GM19395 (cell line): ENCODE data around the gene CRISP2.
"Not testable (repeated sequence)": the region's sequence is repeated elsewhere in the genome, so short reads cannot be mapped to it uniquely, and the experiment has no call there.

Experiments
- ATAC-seq: cut with Tn5 transposase; IDR thresholded peaks from one replicate; pipeline ENCODE4 v1.9.1; 2021; ENCODE audit warnings: mild to moderate bottlenecking, moderate library complexity; ENCODE audit not compliant: unreplicated experiment

The CRISP2 gene, protein sequence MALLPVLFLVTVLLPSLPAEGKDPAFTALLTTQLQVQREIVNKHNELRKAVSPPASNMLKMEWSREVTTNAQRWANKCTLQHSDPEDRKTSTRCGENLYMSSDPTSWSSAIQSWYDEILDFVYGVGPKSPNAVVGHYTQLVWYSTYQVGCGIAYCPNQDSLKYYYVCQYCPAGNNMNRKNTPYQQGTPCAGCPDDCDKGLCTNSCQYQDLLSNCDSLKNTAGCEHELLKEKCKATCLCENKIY

GRCh38 chr6:49713346-49713745 is at the start of gene CRISP2:
TSS of gene CRISP2 (minus strand) at chr6:49713543. CDS start at chr6:49709196, 4,347 bp downstream.
- ATAC-seq, result no peak

- ATAC-seq, result peak; percentile 70
Observed at GRCh38 chr6:49744259-49744658, 30.9 kb upstream of the CRISP2 start, which contains the start of gene CRISP3. TSS of gene CRISP3 (minus strand) at chr6:49744388. CDS start at chr6:49744367, 21 bp downstream.

GRCh38 chr6:49743429-49743828 is 30.1 kb upstream of the CRISP2 start:
- ATAC-seq, result no peak

GRCh38 chr6:49739423-49739822 is 26.1 kb upstream of the CRISP2 start:
- ATAC-seq, result no peak

DNA sequence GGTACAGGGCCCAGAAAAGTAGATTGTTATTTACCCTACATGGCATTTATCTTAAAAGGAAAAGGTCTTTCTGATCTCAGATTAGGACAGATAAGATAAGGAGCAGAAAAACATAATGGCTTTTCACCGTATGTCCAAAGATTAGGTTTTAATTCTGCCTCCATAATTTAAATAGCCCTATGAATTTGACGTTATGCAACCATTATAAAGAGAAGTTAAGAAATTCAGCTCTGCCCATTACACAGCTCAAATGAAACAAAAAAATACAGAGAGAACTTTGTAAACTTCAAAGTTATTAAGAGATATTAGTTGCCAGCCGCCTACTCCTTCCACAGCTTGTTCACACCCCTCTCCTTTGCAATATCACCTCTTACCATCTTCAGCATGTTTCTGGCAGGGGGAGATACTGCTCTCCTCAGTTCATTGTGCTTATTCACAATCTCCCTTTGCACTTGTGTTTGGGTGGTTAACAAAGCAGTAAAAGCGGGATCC is 22.7 kb upstream of the CRISP2 start:
- ATAC-seq, result no peak

DNA sequence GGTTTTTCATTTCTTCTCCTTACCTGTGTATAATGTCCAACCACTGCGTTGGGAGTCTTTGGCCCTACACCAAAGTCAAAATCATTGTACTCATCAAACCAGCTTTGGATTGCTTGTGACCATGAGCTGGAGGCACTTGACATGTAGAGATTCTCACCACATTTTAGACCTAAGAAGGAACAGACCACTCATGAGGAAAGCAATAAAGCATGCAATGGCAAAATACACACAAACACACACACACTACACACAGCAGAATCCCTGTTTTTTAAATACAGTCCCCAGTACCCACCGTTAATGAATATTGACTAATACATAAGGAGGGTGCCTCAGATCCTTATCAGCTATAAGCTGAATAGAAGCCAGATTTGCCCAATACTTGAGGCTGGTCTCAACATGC is 20.3 kb upstream of the CRISP2 start:
- ATAC-seq, result no peak

- ATAC-seq, result no peak
Observed at GRCh38 chr6:49732781-49733180, 19.4 kb upstream of the CRISP2 start.

DNA sequence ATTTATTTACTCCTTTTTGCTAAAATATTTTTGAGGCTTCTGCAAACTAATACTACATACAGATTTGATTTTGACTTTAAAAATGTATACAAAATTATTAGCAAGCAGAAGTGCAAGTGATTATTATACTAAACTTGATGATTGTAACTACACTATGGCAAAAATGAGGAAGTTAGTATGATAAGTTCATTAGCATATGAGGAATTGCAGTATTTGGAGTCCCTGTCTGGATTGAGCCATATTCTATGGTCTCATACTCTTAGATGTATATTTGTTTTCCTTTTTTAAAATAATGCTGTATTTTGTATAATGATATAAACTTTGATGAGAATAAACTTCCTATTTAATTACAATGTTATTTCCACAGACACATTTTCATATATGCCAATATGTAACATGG is 16.9 kb upstream of the CRISP2 start:
- no peak for ATAC-seq

- not testable (repeated sequence) for ATAC-seq
Observed at GRCh38 chr6:49723917-49724316, 10.6 kb upstream of the CRISP2 start.

DNA sequence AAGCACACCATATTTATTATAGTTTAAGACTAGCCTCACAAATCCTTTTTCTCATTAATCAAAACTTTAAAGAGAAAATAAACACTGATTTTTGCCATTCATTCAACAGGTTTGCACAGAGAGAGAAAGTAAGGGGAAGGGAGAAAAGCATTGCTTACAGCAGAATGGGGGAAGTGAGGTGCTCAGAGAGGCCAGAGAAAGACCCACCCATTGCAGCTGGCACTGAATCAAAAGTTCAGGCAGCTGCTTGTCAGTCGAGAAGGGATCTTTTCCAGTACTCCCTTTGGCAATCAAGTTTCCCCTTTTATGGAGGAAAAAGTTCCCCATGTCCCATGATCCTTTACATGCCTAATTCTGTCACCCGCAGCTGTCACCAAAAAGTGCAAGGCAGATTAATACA is 8.0 kb upstream of the CRISP2 start:
- no peak for ATAC-seq

- no peak for ATAC-seq
Observed at GRCh38 chr6:49720372-49720771, 7.0 kb upstream of the CRISP2 start.

DNA sequence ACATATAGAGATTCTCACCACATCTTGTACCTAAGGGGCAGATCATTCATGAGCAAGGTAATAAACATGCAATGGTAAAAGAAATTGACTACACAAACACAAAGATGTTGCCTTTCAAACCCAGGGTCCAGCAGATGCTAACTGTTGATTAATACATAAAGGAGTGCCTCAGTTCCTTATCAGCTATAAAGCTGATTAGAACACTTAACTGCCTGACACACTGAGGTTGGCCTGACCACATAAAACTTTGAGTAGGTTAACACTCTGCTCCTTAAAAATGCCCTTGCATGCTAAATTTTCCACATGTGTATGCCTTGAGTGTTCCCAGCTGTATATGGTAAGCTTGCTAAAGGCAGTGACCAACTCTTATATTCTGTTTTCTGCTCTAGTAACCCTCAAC is 14.9 kb downstream of the CRISP2 start:
- no peak for ATAC-seq

DNA sequence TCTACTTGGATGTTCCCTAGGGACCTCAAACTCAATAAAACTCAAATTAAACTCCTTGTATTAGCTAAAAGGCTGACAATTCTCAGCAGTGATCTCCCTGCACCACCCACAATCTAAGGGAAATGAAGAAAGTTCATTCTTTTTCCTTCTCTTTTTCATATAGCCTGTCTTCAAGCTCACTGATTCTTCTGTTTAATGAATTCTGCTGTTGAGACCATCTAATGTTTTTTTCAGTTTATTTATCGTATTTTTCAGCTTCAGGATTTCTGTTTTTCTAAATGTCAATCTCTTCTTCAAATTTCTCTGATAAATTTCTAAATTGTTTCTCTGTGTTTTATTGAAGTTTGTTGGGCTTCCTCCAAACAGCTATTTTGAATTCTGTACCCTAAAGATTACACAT is 19.8 kb downstream of the CRISP2 start:
- ATAC-seq, result no peak

GRCh38 chr6:49692534-49692933 is 20.8 kb downstream of the CRISP2 start:
- ATAC-seq, result no peak

DNA sequence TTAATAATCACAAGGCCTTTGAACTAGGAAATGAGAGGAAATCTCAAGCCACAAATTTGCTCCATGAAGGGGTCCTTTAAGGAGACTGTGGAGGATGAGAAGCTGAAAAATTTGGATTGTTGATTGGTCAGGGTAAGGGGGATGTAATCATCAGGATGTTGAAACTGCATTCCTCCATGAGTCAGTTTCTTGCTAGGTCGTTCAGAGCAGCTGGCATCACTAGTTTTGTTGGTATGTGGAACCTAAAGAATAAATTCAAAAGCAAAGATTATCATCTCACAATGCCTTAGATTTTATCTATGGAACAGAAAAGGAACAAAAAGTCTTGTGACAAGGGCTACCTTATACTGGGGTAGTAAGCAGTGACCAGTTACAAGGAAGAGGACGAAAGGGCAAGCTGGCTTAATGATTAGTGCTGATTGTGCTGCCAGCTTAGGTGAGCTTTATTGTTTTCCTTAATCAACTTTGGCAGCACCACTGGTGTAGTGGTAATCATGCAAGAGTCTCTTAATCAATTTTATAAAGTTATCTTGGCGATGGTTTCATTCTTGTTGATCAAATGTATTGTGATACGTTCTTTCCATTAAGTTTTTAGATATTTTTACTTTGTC is 36.6 kb downstream of the CRISP2 start:
- ATAC-seq, result no peak

- no peak for ATAC-seq
Observed at GRCh38 chr6:49675816-49676215, 37.5 kb downstream of the CRISP2 start.

DNA sequence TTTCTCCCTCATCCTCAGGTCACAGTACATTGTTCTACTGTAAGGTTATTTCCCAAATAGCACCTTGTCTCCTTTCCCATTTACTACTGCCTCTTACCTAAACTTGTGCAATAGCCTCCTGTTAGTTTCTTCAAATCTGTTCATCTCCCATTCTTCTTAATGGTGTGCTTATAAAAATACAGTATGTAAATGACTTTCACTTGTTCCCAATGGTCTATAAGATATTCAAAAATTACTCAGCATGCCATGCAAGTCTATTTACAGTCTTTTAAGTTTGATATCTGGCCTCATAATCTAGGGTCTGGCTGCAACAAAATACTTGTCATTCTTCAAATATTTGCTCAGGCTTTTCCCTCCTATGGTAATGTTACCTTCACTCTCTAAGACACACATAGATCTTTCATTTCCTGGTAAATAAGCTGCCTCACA is 45.2 kb downstream of the CRISP2 start:
- ATAC-seq, result no peak

- no peak for ATAC-seq
Observed at GRCh38 chr6:49666930-49667757, 46.2 kb downstream of the CRISP2 start.

DNA sequence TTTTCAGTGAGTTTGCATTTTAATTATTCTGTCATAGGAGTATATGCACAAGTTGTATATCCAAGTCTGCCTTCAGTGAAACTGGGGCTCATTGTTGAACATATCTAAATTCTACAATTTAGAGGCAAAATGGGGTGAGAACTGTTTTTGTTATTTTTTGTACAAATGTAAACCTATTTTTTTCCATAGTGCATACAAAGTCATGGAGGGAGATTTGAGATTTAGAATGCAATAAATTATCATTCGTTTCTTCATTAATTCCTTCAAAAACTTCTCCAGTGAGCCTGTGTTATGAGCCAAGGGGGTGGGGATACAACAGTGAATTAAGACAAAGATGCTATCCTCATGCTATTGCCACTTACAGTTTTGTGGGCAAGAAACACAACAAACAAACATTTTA is 46.9 kb downstream of the CRISP2 start:
- ATAC-seq, result no peak

DNA sequence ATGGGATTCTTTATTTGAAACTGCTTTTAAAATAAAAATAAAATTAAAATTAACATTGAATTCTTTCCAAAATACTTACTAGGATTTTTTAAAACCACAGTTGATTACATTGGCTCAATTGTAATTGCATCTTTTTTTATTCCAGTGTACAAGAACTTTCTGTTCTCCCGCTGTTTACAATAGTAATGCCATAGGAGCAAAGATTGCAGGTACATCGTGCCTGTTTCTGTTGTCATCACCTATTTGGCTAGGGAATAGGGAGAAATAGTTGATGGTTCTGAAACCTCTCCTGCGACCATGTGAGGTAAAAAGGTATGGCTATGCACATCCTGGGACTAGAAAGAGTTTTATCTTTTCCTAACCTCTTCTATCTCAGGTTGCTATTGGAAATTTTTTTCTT is 48.5 kb downstream of the CRISP2 start:
- ATAC-seq, result no peak

GRCh38 chr6:49664054-49664453 is 49.3 kb downstream of the CRISP2 start:
- ATAC-seq, result not testable (repeated sequence)

GRCh38 chr6:49662892-49663261 is 50.5 kb downstream of the CRISP2 start:
- ATAC-seq, result no peak
